ENCODE data around the gene PCK2.
A peak's percentile ranks its signal among the peaks of the same experiment; 100 is the strongest.

Gene PCK2

DNA sequence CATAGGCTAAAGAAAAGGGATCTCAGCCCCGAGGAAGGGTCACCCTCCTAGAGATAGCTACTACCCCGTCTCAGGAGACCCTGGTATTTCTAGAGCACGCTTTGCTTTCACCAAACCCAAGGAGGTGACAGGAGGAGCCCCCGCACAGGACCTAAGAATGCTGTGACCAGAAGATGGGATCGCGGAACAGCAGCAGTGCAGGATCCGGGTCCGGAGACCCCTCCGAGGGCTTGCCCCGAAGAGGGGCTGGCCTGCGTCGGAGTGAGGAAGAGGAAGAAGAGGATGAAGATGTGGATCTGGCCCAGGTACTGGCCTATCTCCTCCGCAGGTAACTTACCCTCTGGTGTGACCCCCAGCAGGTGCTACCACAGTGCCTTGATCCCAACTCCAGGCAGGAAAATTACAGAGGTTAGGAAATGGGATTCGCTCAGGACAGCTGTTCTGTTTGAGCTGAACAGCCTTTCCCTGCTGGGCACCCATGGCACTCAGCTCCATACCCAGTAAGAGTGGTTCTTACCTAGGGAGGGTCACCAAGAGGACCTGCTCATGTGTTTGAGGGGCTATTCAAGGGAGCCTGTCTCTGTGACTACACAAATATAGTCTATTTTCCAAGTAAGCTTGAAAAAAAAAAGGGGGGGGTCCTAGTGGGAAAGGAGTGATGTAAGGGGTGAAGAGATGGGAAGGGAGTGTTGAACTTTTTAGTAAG lies 21.5 kb downstream of the PCK2 start:
- DNase-seq (ENCODE audit: low read depth): no peak

DNA sequence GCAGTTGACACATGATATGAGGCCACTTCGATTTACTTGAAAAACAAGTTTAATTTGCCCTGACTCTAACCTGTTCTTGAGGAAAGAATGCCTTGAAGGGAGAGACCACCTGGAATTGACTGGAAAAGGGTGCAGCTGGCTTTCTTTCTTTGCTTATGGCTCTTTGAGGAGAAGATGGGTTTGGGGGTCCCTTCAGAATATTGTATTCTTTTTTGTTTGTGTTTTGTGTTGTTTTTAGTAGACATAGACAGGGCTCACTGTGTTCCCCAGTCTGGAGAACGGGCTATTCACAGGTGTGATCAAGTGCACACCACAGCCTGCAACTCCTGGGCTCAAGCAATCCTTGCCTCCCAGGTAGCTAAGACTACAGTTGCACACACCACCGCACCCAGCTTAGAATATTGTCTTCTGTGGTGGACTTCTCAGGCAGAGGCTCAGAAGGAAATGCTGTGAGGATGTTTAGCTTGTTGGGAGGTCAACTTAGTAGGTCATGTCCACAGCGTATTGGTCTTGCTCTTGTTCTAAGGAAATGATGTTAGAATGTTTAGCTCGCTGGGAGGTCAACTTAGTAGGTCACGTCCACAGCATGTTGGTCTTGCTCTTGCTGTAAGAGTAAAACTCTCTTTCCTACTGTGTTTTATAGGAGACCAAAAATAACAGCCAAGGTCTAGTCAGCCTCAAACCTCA lies 22.2 kb downstream of the PCK2 start:
- DNase-seq (ENCODE audit: low read depth): no peak

DNA sequence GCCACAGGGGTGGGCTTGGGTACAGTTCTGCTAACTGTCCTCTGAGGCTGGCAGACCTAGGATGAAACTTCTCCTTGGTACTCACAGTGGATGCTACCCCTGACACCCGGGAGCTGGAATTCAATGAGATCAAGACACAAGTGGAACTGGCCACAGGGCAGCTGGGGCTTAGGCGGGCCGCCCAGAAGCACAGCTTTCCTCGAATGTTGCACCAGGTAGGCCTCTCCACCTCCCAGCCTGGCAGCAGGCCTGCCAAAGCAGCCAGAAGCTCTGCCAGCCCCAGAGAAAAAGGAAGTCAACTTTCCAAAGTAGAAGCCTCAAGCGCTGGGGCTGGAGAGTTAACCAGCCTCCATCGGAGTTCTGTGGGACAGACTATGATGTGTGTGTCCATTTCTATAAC lies 23.1 kb downstream of the PCK2 start:
- no peak for DNase-seq (ENCODE audit: low read depth)

DNA sequence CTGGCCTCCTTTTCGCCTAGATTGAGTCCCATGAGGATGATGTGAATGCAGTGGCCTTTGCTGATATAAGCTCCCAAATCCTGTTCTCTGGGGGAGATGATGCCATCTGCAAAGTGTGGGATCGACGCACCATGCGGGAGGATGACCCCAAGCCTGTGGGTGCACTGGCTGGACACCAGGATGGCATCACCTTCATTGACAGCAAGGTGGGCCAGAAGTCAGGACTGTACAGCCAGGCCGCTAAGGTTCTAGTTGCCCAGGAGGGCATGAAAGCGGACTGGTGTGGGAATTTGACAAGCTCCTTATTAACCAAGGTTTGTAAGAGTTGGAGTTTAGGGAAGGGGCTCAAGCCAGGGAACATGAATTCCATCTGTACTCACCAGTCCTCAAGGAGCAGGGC lies 25.6 kb downstream of the PCK2 start:
- no peak for DNase-seq (ENCODE audit: low read depth)

DNA sequence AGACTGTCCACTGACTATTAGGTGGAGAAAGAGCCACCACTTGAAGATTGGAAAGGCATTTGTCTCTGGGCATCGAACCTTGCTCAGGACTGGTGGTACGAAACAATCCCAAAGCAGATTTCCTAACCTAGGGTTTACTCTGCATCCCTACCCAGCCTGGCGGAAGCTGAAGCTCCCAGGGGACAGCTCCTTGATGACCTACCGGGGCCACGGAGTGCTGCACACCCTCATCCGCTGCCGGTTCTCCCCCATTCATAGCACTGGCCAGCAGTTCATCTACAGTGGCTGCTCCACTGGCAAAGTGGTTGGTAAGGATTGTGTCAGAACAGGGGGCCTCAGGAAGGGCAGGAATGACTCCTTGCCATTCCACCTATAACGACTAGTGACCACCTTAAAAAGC lies 27.1 kb downstream of the PCK2 start:
- DNase-seq (ENCODE audit: low read depth): no peak

DNA sequence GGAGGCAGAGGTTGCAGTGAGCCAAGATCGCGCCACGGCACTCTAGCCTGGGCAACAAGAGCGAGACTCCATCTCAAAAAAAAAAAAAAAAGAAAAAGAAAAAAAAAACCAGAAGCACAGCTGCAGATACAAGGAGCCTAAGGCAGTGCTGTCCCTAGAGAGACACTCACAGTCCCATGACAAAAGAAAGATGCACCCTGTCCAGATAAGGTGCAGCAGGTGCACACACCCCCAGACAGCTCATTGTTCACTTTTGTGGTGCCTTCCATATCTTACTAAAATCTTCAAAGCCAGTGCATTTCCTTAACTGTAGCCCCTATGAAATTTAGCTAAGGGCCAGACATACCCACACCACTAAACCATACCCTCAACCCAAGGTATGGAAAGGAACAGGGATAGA lies 28.3 kb downstream of the PCK2 start:
- DNase-seq (ENCODE audit: low read depth): no peak

DNA sequence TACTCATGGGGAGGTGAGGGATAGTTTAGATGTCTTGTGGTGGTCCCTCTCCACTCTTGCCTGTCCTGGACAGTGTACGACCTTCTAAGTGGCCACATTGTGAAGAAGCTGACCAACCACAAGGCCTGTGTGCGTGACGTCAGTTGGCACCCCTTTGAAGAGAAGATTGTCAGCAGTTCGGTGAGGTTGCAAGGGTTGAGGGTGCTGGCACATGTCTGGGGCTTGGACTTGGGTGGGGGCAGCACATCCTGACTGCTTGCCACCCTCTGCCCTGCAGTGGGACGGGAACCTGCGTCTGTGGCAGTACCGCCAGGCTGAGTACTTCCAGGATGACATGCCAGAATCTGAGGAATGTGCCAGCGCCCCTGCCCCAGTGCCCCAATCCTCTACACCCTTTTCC lies 28.8 kb downstream of the PCK2 start:
- DNase-seq (ENCODE audit: low read depth): no peak

DNA sequence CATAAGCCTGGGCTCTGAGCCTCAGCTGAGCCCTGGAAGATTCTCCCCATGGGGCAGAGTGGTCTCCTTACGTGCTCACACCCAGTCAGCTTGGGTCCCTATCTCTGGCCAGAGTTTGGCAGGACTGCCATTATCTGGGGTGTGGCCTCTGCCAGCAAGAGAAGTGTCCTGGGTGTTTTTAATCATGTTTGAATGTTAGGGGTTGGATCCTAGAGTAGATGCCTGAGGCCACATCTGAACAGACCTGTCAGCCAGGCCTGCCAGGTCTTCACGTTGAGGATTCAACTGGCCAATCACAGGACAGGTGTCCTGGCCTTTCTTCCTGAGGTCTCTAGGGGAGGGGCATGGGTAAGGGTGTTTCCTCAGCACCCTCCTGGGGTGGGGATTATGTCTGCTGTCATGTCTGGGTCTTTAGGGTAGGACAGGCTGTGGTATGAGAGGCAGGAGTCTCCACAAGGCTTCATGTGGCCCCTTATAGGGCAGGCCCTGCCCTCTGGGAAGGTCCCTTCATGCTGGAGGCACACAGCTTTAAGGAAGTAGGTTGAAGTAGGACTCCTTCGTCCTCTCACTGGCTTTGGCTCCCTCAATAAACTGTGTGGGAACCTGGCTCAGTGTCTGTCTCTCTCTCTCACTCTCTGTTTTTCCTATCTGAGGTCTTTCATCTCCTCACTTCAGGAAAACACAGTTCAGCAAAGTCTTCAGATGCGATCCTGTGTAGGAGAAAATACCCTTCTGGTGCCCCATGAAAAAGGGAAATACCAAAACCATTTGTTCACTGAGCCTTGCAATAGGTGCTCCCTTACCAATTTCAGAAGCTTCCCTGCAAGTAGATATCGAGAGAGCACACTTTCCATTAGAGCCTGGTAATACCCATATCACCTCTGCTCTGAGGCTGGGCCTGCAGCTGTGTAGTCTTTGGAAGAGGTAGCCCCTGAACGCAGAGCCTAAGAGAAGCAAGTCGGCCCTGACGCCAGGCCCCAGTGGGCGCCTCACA lies 29.6 kb downstream of the PCK2 start:
- DNase-seq (ENCODE audit: low read depth): no peak

DNA sequence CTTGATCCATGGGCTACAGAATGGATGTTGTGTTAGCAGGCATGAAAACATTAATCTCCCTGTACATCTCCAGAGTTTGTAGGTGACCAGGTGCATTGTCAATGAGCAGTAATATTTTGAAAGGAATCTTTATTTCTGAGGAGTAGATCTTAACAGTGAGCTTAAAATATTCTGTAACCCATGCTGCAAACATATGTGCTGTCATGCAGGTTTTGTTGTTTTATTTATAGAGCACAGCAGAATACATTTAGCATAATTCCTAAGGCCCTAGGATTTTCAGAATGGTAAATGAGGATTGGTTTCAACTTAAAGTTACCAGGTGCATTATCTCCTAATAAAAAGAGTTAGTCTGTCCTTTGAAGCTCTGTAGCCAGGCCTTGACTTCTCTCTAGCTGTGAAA lies 32.8 kb downstream of the PCK2 start:
- no peak for DNase-seq (ENCODE audit: low read depth)

DNA sequence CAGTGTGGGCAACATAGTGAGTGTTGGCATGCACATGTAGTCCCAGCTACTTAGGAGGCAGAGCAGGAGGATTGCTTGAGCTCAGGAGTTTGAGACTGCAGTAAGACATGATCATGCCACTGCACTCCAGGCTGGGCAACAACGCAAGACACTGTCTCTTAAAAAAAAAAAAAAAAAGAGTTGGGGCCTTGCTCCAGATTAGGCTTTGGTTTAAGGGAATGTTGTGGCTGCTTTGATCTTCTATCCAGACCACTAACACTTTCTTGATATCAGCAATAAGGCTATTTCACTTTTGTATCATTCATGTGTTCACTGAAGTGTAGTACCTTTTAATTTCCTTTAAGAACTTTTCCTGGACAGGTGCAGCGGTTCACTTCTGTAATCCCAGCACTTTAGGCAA lies 33.6 kb downstream of the PCK2 start:
- DNase-seq (ENCODE audit: low read depth): no peak

DNA sequence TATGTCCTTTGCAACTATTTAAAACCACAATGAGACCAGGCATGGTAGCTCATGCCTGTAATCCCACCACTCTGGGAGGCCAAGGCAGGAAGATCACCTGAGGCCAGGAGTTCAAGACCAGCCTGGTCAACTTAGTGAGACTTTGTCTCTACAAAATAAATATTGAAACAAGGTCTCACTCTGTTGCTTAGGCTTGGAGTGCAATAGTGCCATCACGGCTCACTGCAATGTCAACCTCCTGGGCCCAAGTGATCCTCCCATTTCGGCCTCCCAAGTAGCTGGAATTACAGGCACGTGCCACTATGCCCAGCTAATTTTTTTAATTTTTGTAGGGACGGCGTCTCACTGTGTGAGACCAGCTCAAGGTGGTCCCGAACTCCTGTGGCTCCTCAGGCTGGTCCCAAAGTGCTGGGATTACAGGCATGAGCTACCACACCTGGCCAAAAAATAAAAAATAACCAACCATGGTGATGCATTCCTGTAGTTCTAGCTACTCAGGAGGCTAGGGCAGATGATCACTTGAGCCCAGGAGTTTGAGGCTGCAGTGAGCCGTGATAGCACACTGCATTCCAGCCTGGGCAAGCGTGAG lies 35.4 kb downstream of the PCK2 start:
- DNase-seq (ENCODE audit: low read depth): no peak

DNA sequence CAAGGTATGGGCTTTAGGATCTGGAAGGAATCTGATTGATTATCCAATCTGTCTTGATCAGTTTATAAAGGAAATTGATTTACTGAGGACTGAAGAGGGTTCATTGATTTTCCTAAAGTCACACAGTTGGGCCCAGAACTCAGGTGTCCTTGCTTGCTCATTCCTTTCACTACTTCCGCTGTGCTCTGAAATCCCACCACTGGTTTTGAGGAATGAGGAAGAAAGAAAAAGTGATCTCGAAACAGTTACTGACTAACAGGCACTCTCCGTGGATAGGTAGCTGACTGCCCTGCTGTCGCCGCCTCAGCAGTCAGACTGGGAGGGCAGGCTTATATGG lies 36.2 kb downstream of the PCK2 start, which contains the start of gene FITM1:
TSS of gene FITM1 (plus strand) at position 280 of the 337 bp plus-strand sequence. CDS start 905 bp downstream, outside the sequence.
- no peak for DNase-seq (ENCODE audit: low read depth)

DNA sequence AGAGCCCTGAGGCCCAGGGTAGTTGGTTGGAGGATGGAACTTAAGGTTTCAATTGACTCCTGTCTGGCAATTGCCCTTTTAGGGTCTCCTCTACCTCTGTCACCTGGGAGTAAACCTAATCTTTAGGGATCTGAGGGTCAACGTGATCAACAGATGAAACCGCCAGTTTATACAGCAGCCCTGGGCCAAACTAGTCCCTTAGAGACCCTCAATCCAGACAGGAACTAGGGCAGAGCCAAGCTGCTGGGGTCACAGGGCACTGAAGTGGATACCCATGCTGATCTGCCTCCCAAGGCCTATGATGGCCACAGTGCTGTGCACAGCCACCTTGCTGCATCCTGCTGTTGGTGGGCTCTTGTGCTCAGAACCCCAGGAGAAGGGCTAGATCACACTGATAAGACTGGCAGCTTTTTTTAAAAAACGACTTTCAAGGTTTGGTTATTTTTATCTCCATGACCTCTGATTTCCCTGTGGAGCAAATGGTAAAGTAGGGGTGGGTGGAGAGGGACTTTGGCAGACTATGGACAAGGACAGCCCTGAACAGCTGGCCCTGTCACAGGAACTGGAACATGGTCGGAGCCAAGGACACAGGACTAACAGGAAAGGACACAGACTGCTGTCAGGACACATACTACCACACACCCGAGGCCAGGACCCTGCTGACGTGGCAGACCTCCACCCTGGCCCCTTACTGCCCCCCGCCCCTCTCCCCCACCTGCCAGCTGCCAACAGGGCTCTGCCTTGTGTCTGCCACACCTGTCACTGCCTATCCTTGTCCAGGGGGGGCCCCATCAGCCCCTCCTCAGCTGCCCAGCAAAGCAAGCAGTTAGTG lies 36.8 kb downstream of the PCK2 start:
- no peak for DNase-seq (ENCODE audit: low read depth)

DNA sequence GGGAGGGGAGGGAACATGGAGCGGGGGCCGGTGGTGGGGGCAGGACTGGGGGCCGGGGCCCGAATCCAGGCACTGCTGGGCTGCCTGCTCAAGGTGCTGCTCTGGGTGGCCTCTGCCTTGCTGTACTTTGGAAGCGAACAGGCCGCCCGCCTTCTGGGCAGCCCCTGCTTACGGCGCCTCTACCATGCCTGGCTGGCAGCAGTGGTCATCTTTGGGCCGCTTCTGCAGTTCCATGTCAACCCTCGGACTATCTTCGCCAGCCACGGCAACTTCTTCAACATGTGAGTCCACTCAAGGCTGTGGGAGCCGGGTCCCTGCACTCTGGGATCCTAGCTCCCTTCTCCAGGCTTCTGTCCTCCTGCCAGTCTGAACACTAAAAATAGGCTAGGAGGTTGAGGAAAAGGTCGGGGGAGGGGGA lies 37.4 kb downstream of the PCK2 start:
- no peak for DNase-seq (ENCODE audit: low read depth)

DNA sequence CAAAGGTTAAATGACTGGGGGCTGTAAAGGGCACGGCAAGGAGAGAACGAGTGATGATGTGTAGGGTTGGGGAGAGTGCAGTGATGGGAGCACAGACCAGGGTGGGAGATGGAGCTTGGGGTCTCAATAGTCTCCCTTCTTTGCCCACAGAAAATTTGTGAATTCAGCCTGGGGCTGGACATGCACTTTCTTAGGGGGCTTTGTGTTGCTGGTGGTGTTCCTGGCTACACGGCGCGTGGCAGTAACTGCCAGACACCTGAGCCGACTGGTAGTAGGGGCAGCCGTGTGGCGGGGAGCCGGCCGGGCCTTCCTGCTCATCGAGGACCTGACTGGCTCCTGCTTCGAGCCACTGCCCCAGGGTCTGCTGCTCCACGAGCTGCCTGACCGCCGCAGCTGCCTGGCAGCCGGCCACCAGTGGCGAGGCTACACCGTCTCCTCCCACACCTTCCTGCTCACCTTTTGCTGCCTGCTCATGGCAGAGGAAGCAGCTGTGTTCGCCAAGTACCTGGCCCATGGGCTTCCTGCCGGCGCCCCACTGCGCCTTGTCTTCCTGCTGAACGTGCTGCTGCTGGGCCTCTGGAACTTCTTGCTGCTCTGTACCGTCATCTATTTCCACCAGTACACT lies 38.1 kb downstream of the PCK2 start:
- DNase-seq (ENCODE audit: low read depth): no peak

DNA sequence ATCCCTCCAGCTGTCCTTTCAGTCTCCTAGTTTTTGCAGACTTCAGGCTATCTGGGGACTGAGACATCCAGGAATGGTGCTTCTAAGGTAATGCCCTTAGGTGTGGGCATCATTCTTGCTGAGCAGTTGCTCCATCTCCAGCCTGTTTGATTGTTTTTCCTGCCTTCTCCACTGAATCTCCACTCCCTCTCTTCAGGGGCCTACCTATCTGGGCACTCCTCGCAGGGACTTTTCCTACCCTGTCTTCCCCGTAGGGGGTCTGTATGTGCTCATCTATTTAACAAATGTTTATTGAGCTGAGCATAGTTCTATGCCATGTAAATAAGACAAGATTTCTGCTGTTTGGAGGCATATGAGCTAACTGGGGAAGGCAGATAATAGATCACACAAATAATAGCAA lies 38.9 kb downstream of the PCK2 start:
- DNase-seq (ENCODE audit: low read depth): no peak

DNA sequence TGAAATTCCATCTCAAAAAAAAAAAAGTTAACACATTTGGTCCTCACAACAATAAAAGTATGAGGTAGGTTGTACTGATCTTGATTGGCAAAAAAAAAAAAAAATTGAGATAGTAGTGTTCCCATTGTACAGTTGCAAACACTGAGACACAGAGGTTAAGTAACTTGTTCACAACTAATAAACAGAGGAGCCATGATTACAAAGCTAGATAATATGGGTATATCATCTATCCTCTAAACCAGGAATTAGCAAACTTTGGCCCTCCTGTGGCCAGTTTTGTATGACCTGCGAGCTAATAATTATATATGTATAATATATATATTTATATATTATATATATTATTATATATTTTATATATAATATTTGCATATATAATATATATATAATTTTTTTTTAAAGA lies 39.6 kb downstream of the PCK2 start:
- DNase-seq (ENCODE audit: low read depth): no peak

DNA sequence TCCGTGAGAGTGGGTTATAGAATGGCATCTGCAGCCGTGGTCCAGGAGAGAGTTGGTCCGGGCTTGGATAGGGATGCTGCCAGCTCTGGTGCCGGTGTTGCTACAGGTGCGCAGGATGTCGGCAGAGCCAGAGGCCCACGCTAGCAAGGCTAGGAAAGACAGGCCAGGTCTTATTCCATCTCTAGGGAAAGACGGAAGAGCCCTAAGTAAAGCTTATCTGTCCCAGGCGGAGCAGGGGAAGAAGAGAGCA lies 41.4 kb downstream of the PCK2 start:
- no peak for DNase-seq (ENCODE audit: low read depth)

DNA sequence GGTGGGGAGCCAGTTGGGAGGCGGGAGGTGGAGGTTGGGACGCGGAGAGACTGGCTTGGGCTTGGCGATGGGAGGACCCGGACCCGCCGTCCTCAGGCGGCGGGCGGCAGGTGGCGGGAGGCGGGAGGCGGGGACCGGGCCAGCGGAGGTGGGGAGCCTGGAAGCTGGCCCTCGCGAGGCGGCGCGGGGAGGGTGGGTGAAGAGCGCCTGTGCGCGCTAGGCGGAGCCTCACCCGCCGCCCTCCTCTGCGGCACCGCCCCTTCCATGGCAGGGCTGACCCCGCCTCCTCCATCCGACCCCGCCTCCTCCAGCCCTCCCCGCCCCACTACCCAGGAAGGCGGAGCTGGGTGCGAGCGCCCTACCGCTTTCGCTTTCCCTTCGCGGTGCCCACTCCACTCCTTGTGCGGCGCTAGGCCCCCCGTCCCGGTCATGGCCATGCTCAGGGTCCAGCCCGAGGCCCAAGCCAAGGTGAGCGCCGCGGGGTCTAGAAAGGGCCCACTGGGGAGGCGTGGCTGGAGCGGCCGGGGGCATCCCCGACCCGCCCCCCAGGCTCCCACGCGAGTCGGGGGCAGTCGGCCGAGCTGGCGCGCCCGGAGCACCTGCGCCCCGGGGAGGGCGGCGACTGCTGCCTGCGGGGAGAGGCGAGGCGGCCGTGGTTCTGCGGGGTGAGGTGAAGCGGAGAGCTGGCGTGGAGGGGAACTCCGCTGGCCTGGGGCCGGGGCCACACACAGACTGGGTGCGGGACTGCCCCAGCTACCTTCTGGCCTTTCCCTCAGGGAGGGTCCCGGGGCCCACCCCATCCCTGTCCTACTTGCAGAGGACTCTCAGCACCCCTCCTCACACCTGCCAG lies 41.9 kb downstream of the PCK2 start, which contains the start of gene PSME1:
TSS of gene PSME1 (plus strand) at position 361 of the 850 bp plus-strand sequence. CDS start at position 430, 69 bp downstream.
- DNase-seq (ENCODE audit: low read depth): peak; percentile 90
